Frontal cortex (tissue), 4 donors: ENCODE data around the gene NFE2L1. TPM values are rescaled to one million over a fixed set of nuclear protein-coding genes. Genes with fewer than 3 reads are reported as not detected.
"Not testable (repeated sequence)": the region's sequence is repeated elsewhere in the genome, so short reads cannot be mapped to it uniquely, and the experiment has no call there.

Experiments
- DNase-seq, 2 donors: peaks; one replicate each; pipeline ENCODE4 v3.0.0; 2012; ENCODE audit warnings: low spot score in 2 of 2
- FAIRE-seq: peaks from 2 replicates; lab custom pipeline; 2012; peaks lifted over from hg19 to GRCh38; lab: Jason Lieb, UNC
- total RNA-seq: library from RNA; depleted of rRNA; stranded (reverse); fragments of >200 nt; gene quantifications from one replicate; pipeline ENCODE4 v1.2.3, GENCODE V29; 2014
- donor health status: control.
- donor health status: control.
- donor health status: control.

Gene NFE2L1
- total RNA-seq, 1 donor from 2014 or later: 22.4 TPM

GRCh38 chr17:48021934-48022333 lies 26.2 kb upstream of the NFE2L1 start:
- DNase-seq (no peak), FAIRE-seq (no peak)

GRCh38 chr17:48022901-48023300 lies 25.3 kb upstream of the NFE2L1 start:
- no peak for FAIRE-seq
- no peak for DNase-seq

GRCh38 chr17:48023400-48024148 lies 24.6 kb upstream of the NFE2L1 start:
- FAIRE-seq: no peak
- DNase-seq: peak; percentile 76 to 80

GRCh38 chr17:48024149-48025039 lies 23.8 kb upstream of the NFE2L1 start:
- FAIRE-seq: no peak
- DNase-seq: no peak

GRCh38 chr17:48025040-48025903 lies 22.9 kb upstream of the NFE2L1 start:
- peak; percentile 93 to 96 for DNase-seq
- no peak for FAIRE-seq

- DNase-seq (no peak), FAIRE-seq (no peak)
Measured at GRCh38 chr17:48025904-48026501, 22.2 kb upstream of the NFE2L1 start.

GRCh38 chr17:48026502-48027321 lies 21.4 kb upstream of the NFE2L1 start:
- FAIRE-seq: no peak
- peak; percentile 71 to 83 for DNase-seq

- FAIRE-seq (no peak), DNase-seq (no peak)
Measured at GRCh38 chr17:48027322-48027981, 20.7 kb upstream of the NFE2L1 start.

GRCh38 chr17:48028736-48029135 lies 19.4 kb upstream of the NFE2L1 start:
- DNase-seq (no peak), FAIRE-seq (no peak)

GRCh38 chr17:48030531-48030930 lies 17.6 kb upstream of the NFE2L1 start:
- DNase-seq (no peak), FAIRE-seq (no peak)

GRCh38 chr17:48031966-48032365 lies 16.2 kb upstream of the NFE2L1 start:
- DNase-seq: no peak
- FAIRE-seq: no peak

GRCh38 chr17:48034734-48035133 lies 13.4 kb upstream of the NFE2L1 start:
- FAIRE-seq, DNase-seq: not testable (repeated sequence)

GRCh38 chr17:48036693-48037035 lies 11.5 kb upstream of the NFE2L1 start:
- DNase-seq (no peak), FAIRE-seq (no peak)

- no peak for FAIRE-seq
- DNase-seq: peak in 1 of 2 donors; percentile 64
Measured at GRCh38 chr17:48037036-48037837, 10.9 kb upstream of the NFE2L1 start, which contains the start of gene COPZ2. Gene COPZ2 (minus strand): TSS chr17:48037797. CDS start chr17:48037777, 20 bp downstream.

GRCh38 chr17:48037838-48038323 lies 10.3 kb upstream of the NFE2L1 start:
- no peak for FAIRE-seq
- DNase-seq: peak in 1 of 2 donors; percentile 40

GRCh38 chr17:48038687-48039086 lies 9.5 kb upstream of the NFE2L1 start:
- DNase-seq (no peak), FAIRE-seq (no peak)

GRCh38 chr17:48043176-48043575 lies 5.0 kb upstream of the NFE2L1 start:
- FAIRE-seq (no peak), DNase-seq (no peak)
